Esophagus muscularis mucosa (tissue), 4 donors: ENCODE measurements around the gene IQCC. TPM values are rescaled to one million over a fixed set of nuclear protein-coding genes. Genes with fewer than 3 reads are reported as not detected.

Experiments used
- DNase-seq: peaks from one replicate; pipeline ENCODE4 v3.0.0-alpha.2; 2017; ENCODE audit errors: extremely low spot score
- H3K27ac ChIP-seq, 4 donors: fragments of 200-600 bp; sonication (generic); replicated peaks in 1 of 4; 1 replicate in 3 of 4; 2 replicates in 1 of 4; pipeline ENCODE4 v1.5.1; 2016 to 2019; ENCODE audit warnings: mild to moderate bottlenecking in 1 of 4
- H3K27me3 ChIP-seq, 4 donors: fragments of 200-600 bp; sonication (generic); one replicate each; pipeline versions ENCODE4 v1.5.1 to v1.6.0; 2016 to 2019
- H3K36me3 ChIP-seq, 4 donors: fragments of 200-600 bp; sonication (generic); one replicate each; pipeline ENCODE4 v1.5.1; 2016 to 2019
- H3K4me1 ChIP-seq, 4 donors: fragments of 200-600 bp; sonication (generic); one replicate each; pipeline ENCODE4 v1.5.1; 2016 to 2019
- H3K4me3 ChIP-seq, 4 donors: fragments of 200-600 bp; sonication (generic); 1 replicate in 2 of 4; 2 replicates in 2 of 4; pipeline ENCODE4 v1.5.1; 2016 to 2019; ENCODE audit warnings: mild to moderate bottlenecking in 4 of 4, moderate library complexity in 1 of 4
- H3K9me3 ChIP-seq, 4 donors: fragments of 200-600 bp; sonication (generic); 1 replicate in 3 of 4; 2 replicates in 1 of 4; pipeline ENCODE4 v1.5.1; 2016 to 2019
- CTCF ChIP-seq, 3 experiments: fragments of 200-600 bp in 2 of 3; fragments of 450-650 bp in 1 of 3; sonication (generic) in 2 of 3; IDR thresholded peaks; one replicate each; pipeline ENCODE4 v1.5.1; 2017 to 2019; ENCODE audit warnings: antibody characterized with exemption in 3 of 3, mild to moderate bottlenecking in 2 of 3, moderate library complexity in 1 of 3
- EP300 ChIP-seq: sonication (generic); formaldehyde crosslinking; IDR thresholded peaks from one replicate; pipeline ENCODE4 v1.6.1; 2017; ENCODE audit warnings: antibody characterized with exemption
- POLR2A ChIP-seq: fragments of 450-650 bp; IDR thresholded peaks from one replicate; pipeline ENCODE4 v1.6.1; 2017; ENCODE audit warnings: antibody characterized with exemption, moderate library complexity, mild to moderate bottlenecking, low read depth
- POLR2AphosphoS5 ChIP-seq, 2 donors: sonication (generic); formaldehyde crosslinking; IDR thresholded peaks; one replicate each; pipeline ENCODE4 v1.6.1; 2017; ENCODE audit warnings: antibody characterized with exemption in 2 of 2
- WGBS: methylation state at CpG from one replicate; pipeline ENCODE4 v1.1.5; 2018; 5-methylcytosine and 5-hydroxymethylcytosine counted together
- intact Hi-C: fragments of 100-400 bp; cut with DNase I; formaldehyde crosslinking; loops from one replicate; pipeline ENCODE4 v1.15.1; 2023
- total RNA-seq, 4 donors: library from RNA; depleted of rRNA; stranded (reverse); fragments of >200 nt; gene quantifications; one replicate each; pipeline versions ENCODE4 v1.1.0 to v1.2.1, GENCODE V29; 2016

The IQCC gene
- total RNA-seq, 4 donors from 2014 or later = 0.66 to 2.1 (median 1.1) TPM

DNA sequence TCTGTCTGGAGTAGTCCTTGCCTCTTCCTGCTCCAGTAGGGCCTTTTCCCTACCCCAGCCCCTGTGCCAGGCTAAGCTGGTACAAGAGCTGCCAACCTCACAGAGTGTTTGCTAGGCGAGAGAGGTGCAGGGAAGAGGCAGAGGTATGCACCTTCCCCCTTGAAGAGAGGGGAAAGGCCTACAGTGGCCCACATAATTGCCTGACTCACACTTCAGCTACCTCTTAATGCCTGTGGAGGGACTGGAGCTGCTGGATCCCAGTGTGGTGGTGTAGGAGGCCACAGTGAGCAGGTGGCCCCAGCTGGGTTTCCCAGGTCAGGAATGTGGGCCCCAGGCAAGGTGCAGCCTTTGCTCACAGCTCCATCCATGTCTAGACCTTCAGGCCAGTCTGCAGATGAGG is 8.4 kb upstream of the IQCC start:
- no peak for DNase-seq
- TF ChIP-seq POLR2AphosphoS5 (IDR thresholded peaks at IDR 0.05) (no peak), EP300 (no peak), CTCF (IDR thresholded peaks at IDR 0.05) (no peak)
- intact Hi-C loops = no loop called here
- Histone ChIP-seq H3K9me3 (no peaks in the 10 kb centered on the region), H3K27ac (no peak overlapping the region), H3K4me1 (peaks cover 26 to 37% (median 29%) of the 10 kb centered on the region in 4 donors), H3K4me3 (no peak overlapping the region), H3K27me3 (no peaks in the 10 kb centered on the region), H3K36me3 (peaks cover 50 to 64% (median 61%) of the 10 kb centered on the region in 4 donors)
- 90% methylated on average over 1 of the region's 1 CpG for WGBS

DNA sequence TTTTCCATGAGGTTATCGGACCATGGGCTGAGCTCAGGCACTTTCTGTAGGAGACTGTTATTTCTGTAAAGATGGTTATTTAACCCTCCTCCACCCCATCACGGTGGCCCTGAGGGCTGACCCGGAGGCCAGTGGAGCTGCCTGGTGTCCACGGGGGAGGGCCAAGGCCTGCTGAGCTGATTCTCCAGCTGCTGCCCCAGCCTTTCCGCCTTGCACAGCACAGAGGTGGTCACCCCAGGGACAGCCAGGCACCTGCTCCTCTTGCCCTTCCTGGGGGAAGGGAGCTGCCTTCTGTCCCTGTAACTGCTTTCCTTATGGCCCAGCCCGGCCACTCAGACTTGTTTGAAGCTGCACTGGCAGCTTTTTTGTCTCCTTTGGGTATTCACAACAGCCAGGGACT is 7.6 kb upstream of the IQCC start:
- Histone ChIP-seq H3K27me3 (no peaks in the 10 kb centered on the region), H3K4me1 (peaks cover 29 to 39% (median 31%) of the 10 kb centered on the region in 4 donors), H3K36me3 (peaks cover 42 to 57% (median 53%) of the 10 kb centered on the region in 4 donors), H3K27ac (peak overlapping the region in 1 of 4 donors; percentile 18), H3K9me3 (no peaks in the 10 kb centered on the region), H3K4me3 (no peak overlapping the region)
- intact Hi-C loops = no loop called here
- no peak for TF ChIP-seq CTCF (IDR thresholded peaks at IDR 0.05)
- TF ChIP-seq POLR2A = no peak
- TF ChIP-seq EP300 = no peak
- no peak for TF ChIP-seq POLR2AphosphoS5 (IDR thresholded peaks at IDR 0.05)
- WGBS = 68% methylated on average over 6 of the region's 6 CpGs
- no peak for DNase-seq

DNA sequence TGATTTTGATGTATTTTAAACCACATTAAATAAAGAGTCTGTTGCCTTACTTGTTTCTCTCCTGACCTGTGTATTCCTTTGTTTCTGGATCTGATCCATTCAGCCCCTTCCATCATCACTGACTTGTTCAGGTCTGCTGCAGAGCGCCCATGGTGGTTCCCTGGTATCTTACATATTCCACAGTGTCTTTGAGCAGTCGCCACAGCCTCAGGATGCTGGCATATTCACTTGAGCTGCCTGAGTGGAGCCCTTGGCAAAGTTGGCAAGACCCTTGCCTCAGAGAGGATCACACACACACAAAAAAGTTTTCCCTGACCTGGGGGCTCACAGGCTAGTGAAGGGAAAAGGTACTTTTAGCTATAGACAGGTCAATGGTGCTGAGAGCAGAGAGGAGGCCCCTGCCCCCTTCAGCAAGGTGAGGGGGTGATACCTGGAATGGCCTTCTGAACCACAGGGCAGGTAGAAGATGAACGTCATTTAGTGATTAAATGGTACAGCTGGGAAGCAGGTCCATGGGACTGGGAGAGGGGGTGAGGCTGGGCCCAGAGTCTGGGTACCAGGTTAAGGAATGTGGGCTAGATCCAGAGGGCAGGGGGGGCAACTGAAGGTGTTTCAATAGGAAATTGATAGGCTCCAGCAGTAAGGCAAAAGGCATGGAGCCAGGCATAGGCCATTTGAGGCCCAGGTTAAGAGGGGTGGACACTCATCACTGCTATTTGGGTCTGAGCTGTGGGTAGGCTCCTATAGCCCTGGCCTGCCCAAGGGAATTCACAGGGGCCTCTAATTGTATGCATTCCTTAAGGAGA is 7.0 kb upstream of the IQCC start:
- intact Hi-C loops = no loop called here
- Histone ChIP-seq H3K36me3 (peaks cover 36 to 51% (median 47%) of the 10 kb centered on the region in 4 donors), H3K27me3 (no peaks in the 10 kb centered on the region), H3K27ac (peak overlapping the region in 2 of 4 donors; percentile 86 to 90), H3K4me3 (no peak overlapping the region), H3K9me3 (no peaks in the 10 kb centered on the region), H3K4me1 (peaks cover 29 to 39% (median 31%) of the 10 kb centered on the region in 4 donors)
- WGBS = 78% methylated on average over 3 of the region's 3 CpGs
- no peak for DNase-seq
- TF ChIP-seq POLR2AphosphoS5 (IDR thresholded peaks at IDR 0.05) (no peak), CTCF (IDR thresholded peaks at IDR 0.05) (no peak), POLR2A (no peak), EP300 (no peak)

DNA sequence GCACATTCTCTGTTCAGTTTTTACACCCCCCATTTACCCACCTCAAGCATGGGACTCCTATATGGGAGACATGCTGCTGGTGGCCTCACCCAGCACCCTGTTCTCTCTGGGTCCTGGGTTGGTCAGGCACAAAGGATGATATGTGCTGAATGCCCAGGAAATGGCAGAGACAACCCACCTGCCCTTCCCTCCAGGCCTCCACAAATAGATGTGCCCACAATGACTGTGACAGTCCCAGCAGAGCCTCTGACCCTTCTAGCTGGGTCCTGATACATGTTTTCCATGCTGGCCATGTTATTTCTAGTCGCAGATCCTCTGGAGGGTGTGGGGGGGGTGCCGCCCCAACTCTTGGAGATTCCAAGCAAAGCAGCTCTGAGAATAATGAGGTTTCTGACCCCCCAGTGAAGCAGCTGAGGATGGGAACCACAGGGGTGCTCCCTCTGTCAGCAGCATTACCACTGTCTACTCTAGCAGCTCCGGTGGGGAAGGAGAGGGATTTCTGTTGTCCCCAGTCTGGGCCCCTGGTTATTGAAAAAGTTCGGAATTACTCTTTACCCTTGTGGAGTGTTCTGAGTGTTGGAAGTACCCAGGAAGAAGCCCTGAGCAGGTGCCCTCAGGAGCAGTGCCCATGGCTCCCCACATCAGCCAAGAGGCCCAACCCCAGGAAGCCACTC is 6.3 kb upstream of the IQCC start:
- no peaks in the 10 kb centered on the region for H3K27me3 ChIP-seq
- WGBS = 67% methylated on average over 2 of the region's 4 CpGs
- intact Hi-C loops = no loop called here
- no peak for TF ChIP-seq POLR2A
- H3K36me3 ChIP-seq = peaks cover 28 to 43% (median 40%) of the 10 kb centered on the region in 4 donors
- peaks cover 29 to 39% (median 31%) of the 10 kb centered on the region in 4 donors for H3K4me1 ChIP-seq
- H3K9me3 ChIP-seq = no peaks in the 10 kb centered on the region
- DNase-seq = no peak
- H3K4me3 ChIP-seq = peak overlapping the region in 2 of 4 donors; percentile 67 to 68
- H3K27ac ChIP-seq = peak overlapping the region; percentile 84 to 90 (median 88)

DNA sequence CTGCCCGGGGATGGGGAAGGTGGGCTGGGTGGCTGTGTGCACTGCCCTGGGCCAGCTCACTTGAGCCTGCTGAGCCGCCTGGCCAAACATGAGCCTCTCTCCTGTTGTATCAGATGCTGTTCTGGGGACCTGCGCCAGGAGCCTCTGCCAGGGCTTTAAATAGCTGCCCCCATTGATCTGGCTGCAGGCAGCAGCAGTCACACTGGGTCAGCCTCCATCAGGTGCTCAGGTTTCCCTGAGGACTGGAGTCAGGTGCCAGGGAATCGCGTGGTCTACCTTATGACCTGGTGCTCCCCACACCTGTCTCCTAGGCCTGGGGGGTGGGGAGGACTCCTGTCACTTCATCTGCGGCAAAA is 5.8 kb upstream of the IQCC start:
- H3K4me1 ChIP-seq = peaks cover 31 to 40% (median 32%) of the 10 kb centered on the region in 4 donors
- H3K4me3 ChIP-seq = peak overlapping the region; percentile 66 to 73 (median 68)
- TF ChIP-seq POLR2A (no peak), POLR2AphosphoS5 (IDR thresholded peaks at IDR 0.05) (peak; percentile 19 to 27)
- H3K27ac ChIP-seq = peak overlapping the region; percentile 84 to 90 (median 88)
- no peaks in the 10 kb centered on the region for H3K9me3 ChIP-seq
- H3K27me3 ChIP-seq = no peaks in the 10 kb centered on the region
- intact Hi-C loops = no loop called here
- WGBS = 49% methylated on average over 6 of the region's 6 CpGs
- no peak for DNase-seq
- peaks cover 23 to 38% (median 35%) of the 10 kb centered on the region in 4 donors for H3K36me3 ChIP-seq
